GM12892 (cell line): ENCODE measurements around the gene PIAS1.
"Not testable (repeated sequence)": the region's sequence is repeated elsewhere in the genome, so short reads cannot be mapped to it uniquely, and the experiment has no call there.

Source experiments
- DNase-seq: peaks from one replicate; pipeline ENCODE4 v3.0.0; 2011; ENCODE audit not compliant: insufficient read length
- FAIRE-seq: peaks from 2 replicates; lab custom pipeline; 2011; peaks lifted over from hg19 to GRCh38; lab: Jason Lieb, UNC
- POLR2A ChIP-seq: IDR thresholded peaks from 2 replicates; pipeline ENCODE4 v1.6.1; 2011; ENCODE audit warnings: low read depth, low read length, control low read depth
- POLR2AphosphoS5 ChIP-seq: IDR thresholded peaks from 2 replicates; pipeline ENCODE4 v1.6.1; 2011; ENCODE audit warnings: low read depth, low read length, control low read depth
- TAF1 ChIP-seq: IDR thresholded peaks from 2 replicates; pipeline ENCODE4 v1.6.1; 2011; ENCODE audit warnings: low read depth, mild to moderate bottlenecking, control low read depth, low read length, borderline replicate concordance

Gene PIAS1

DNA sequence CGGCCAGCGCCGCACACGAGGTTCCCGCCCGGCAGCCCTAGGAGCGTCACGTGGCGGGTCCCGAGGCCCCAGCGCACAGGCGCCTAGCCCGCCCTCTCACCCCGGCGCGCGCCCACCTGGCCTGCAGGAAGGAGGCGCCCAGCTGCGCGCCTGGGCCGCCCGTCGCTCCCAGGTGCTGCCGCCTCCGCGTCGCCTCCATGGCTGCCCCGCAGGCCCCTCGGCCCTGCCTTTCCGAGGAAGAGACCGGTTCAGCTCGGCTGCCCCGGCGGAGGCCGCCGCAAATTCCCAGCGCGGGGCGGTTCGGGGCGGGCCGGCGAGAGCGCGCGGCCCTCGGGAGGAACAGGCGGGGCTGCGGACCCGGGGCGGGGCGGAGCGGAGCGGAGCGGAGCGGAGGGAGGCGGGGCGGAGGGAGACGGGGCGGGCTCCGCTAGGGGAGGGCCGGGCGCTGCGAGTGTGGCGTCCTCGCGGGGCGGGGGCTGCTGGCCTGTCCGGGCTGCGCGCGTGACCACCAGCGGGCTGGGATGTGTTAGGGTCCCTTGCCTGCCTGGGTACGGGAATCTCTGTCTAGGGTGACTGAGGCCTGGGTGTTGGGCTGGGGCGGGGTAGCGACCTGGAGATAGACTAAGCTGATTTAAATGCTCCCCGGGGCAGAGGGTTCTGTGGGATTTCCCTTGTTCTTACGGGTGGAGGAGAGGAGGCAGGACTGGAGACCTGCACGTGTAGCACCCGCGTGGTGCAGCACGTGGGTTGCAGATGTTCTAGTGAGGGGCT lies 175.5 kb downstream of the PIAS1 start, which contains the start of gene CLN6:
Gene CLN6 (minus strand): TSS at position 343 of the 771 bp plus-strand sequence. CDS start 144 bp downstream, at position 199.
- FAIRE-seq = peak; percentile 88

DNA sequence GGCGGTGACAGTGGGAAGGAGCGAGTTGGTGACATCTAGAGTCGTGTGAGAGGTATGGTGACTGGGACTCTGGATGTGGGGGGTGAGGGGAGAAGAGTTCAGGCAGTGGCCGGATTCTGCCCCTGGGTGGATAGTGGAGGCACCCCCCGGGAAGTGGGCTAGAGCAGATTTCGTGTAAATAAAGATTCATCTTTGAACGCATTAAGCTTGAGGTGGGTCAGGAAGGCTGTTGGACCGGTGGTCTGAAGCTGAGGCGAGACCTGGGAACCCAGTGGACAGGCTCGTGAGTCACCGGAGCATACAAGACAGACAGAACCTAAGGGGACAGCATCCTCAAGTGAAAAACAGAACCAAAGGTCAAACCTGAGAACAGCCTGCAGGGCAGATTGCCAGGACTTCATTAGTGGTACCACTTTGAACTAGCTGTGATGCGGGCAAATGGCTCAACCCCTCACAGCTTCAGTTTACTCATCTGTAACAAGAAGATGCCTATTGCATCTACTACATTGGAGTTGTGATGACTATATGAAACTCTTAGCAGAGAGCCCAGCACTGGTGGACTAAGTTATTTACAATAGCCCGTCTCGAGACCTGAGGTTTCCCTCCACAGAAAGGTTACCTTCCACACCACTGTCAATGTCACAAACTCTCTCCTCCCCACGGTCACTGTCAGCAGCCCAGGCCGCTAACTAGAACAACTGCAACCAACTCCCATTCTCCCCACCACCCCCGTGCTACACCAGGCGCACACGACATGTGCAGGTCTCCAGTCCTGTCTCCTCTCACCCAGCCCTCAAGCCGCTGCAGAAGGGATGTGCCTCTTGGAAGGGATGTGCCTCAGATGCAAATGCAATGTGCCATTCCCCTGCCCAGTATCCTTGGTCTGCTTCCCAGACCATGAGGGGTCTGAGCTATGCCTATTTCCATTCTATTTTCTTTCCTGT lies 176.3 kb downstream of the PIAS1 start:
- peak; percentile 79 for FAIRE-seq
- DNase-seq = no peak

More for the DNA sequence above, 175.5 kb downstream of the PIAS1 start, which contains the start of gene CLN6:
- peak; percentile 71; the same call in 1 of the 2 replicates for TF ChIP-seq POLR2A
- peak; percentile 17; the same call in 1 of the 2 replicates for TF ChIP-seq TAF1
- TF ChIP-seq POLR2AphosphoS5 = no peak
- DNase-seq = peak; percentile 87

DNA sequence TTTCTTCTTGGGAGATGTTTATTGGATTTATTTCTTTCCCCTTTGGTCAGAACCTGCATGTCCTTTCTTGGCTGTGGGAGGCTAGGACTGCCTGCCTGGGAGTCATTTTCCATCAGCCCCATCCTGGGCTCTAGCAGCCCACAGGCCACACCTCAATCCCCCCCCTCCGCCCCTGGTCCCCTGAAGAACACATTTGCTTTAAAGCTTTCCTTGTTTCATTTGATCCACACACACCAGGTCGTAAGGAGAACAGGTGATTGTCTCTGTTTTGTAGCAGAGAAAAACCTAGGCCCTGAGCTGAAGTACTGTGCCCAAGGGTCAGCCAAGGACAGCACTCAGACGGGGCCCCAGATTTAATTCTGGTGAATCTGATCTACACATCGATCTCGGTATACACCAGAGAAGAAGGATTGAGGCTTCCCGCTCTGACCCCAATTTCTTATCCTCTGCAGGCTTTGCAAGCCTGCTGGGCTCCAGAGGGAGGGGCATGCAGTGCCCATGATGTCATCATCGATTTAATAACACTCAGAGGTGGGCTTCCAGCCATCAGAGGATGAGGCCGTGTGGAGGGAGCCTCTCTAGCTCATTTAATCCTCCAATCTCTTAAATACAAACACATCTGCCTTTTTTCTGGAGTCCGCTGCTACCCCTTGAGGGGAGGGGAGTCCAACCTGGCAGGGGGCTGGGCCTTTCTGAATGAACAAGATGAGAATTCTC lies 177.1 kb downstream of the PIAS1 start:
- no peak for DNase-seq
- FAIRE-seq = no peak
- TF ChIP-seq TAF1 (no peak), POLR2AphosphoS5 (no peak), POLR2A (no peak)

More for the DNA sequence above, 176.3 kb downstream of the PIAS1 start:
- TF ChIP-seq POLR2AphosphoS5 = no peak
- no peak for TF ChIP-seq POLR2A
- TF ChIP-seq TAF1 = no peak

DNA sequence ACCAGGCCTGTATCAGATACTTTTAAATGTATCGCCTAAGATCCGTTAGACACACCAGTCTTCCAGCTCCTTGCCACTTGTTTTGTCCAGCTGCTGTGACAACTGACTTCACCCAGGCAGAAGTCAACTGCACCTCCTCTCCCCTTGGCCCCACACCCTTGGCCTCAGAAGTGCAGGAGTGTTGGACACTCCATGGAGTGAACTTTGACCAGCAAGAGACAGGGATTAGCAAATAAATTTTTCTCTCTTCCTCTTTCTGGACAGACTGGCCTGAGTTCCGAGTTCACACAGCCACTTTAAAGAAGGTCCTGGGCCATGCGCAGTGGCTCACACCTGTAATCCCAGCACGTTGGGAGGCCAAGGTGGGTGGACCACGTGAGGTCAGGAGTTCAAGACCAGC lies 178.3 kb downstream of the PIAS1 start:
- DNase-seq = no peak
- no peak for FAIRE-seq
- TF ChIP-seq POLR2AphosphoS5 (no peak), TAF1 (no peak), POLR2A (no peak)

GRCh38 chr15:68232937-68233336 lies 178.8 kb downstream of the PIAS1 start:
- DNase-seq (no peak), FAIRE-seq (no peak)
- no peak for TF ChIP-seq POLR2A
- no peak for TF ChIP-seq POLR2AphosphoS5
- TF ChIP-seq TAF1 = no peak

- FAIRE-seq (no peak), DNase-seq (no peak)
- TF ChIP-seq POLR2A (no peak), POLR2AphosphoS5 (no peak), TAF1 (no peak)
Measured at GRCh38 chr15:68234060-68234459, 179.9 kb downstream of the PIAS1 start.

- FAIRE-seq, DNase-seq: not testable (repeated sequence)
Measured at GRCh38 chr15:68234520-68234919, 180.4 kb downstream of the PIAS1 start.

DNA sequence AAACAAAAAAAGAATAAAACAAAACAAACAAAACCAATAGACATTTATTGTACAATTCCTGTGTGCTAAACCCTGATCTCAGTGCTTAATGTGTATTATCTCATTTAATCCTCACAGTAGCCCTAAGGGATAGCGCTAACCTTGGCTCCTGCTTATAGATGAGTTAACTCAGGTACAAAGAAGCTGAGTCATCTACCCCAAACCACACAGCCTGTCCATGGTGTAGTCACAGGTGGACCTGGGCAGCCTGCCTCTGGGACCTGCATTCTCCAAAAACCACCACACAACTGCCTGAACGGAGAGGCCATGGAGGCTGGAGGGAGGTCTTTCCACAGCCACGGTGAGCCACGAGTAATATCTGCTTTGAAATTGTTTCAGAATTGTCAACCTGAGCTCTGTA lies 180.9 kb downstream of the PIAS1 start:
- FAIRE-seq (no peak), DNase-seq (no peak)
- TF ChIP-seq TAF1 (no peak), POLR2A (no peak), POLR2AphosphoS5 (no peak)

DNA sequence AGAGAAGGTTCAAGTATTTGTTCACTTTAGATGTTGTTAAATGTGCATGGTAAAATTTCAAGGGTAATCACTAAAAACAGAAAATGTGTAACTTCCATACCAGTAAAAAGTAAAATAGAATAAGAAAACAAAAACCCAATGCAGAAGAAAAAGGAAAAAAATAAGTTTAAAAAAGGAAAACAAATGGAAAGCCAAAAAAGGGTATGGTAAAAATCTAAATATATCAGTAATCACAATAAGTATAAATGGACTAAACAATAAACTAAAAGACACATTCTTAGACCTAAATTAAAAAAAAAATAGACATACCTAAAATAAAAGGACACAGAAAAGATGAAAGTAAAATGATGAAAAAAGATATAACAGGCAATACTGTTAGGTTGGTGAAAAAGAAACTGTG lies 184.9 kb downstream of the PIAS1 start:
- no peak for DNase-seq
- FAIRE-seq = no peak
- TF ChIP-seq TAF1 (no peak), POLR2AphosphoS5 (no peak), POLR2A (no peak)

- TF ChIP-seq POLR2A = no peak
- no peak for TF ChIP-seq TAF1
- TF ChIP-seq POLR2AphosphoS5 = no peak
- FAIRE-seq (no peak), DNase-seq (no peak)
Measured at GRCh38 chr15:68241088-68241935, 187.2 kb downstream of the PIAS1 start.
